ENCODE data around the gene ASMTL. TPM values are rescaled to one million over a fixed set of nuclear protein-coding genes. Genes with fewer than 3 reads are reported as not detected.
"Not testable (repeated sequence)": the region's sequence is repeated elsewhere in the genome, so short reads cannot be mapped to it uniquely, and the experiment has no call there.

The ASMTL gene
- total RNA-seq, 1 donor from 2014 or later = 33.1 TPM

GRCh38 chrX:1421433-1422134, 31.1 kb downstream of the ASMTL start:
- DNase-seq (ENCODE audit: missing footprints) = no peak
- intact Hi-C loops (cut with DNase I) = no loop called here
- no peak for ATAC-seq

DNA sequence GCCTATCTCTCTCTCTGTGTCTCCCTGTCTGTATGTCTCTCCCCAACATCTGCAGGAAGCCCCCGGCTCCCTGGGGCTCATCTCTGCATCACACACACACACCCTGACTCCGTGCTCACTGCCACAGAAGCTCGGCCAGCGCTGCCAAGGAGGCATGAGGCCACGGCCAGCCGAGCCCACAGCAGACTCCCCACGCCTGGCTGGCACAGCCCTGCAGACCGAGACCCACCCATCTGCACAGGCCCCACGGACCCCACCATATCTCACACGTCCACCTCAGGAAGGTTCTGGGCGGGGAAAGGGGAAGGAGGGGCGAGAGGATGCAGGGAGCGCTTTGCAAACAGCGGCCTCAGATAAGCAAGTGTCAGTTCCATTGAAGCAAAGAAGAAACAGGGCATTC, 32.3 kb downstream of the ASMTL start:
- intact Hi-C loops (cut with DNase I) = no loop called here
- DNase-seq (ENCODE audit: missing footprints) (no peak), ATAC-seq (peak; percentile 7)

- ATAC-seq (no peak), DNase-seq (ENCODE audit: missing footprints) (no peak)
- intact Hi-C loops (cut with DNase I) = no loop called here
These were observed 33.0 kb downstream of the ASMTL start for GRCh38 chrX:1419545-1420355.

GRCh38 chrX:1418901-1419544, 33.7 kb downstream of the ASMTL start:
- ATAC-seq (no peak), DNase-seq (ENCODE audit: missing footprints) (no peak)

DNA sequence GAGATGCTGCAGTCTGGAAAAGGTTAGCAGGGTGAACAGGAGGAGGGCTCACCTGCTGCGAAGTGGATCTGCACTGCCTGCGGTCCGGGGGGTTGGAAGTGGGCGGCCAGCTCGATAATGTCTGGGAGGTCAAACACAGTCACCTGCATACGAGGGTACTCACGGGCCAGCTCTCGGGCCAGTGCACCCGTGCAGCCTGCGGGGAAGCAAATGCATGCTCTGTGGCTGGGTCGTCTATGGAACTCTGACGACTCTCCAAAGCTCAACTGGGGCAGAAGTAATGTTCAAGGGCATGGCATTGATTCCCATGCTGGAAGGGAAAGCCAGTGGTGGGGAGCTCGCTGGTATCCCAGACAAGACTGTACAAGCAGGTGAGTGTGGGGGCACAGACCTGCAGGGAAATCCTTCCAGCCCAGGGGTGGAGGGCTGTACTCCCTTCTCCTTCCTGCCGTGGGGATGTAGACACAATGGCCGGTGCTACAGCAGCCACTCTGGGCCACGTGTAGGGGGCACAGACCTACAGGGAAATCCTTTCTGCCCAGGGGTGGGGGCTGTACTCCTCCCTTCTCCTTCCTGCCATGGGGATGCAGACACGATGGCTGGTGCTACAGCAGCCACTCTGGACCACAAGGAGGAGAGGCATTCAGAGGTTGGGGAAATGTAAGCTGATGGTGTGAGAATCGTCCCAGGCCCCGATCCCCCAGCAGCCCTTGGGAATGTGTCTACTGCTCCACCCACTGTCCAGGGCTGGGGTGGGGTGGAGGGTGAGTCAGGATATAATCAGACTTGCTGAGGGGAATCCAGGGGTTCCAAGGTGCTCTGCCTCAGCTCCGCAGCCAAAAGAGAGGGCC, 34.6 kb downstream of the ASMTL start:
- intact Hi-C loops (cut with DNase I) = no loop called here
- ATAC-seq (no peak), DNase-seq (ENCODE audit: missing footprints) (no peak)

More at GRCh38 chrX:1418901-1419544, 33.7 kb downstream of the ASMTL start:
- intact Hi-C loops (cut with DNase I) = no loop called here

DNA sequence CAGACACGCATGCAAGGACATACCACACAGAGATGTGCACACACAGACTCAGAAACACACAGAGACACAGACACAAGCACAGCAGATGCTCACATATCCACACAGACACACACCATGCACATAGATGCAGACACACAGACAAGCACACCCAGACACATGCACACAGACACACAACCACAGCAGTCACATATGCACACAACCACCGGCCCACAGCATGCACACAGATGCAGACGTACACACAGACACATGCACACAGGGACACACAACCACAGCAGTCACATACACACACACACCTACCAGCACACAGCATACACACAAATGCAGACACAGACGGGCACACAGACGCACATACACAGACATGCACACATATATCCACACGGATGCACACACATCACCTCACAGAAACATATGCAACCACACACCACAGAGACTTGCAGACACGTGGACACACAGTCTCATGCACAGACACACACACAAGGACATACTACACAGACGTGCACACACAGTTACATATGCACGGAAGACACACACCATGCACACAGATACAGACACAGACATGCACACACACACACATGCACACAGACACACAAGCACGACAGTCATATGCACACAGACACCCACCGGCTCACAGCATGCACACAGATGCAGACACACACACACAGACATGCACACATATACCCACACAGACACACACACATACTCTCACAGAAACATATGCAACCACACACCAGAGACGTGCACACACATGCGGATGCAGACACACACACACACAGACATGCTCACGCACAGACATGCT, 35.5 kb downstream of the ASMTL start:
- DNase-seq (ENCODE audit: missing footprints) (no peak), ATAC-seq (no peak)
- intact Hi-C loops (cut with DNase I) = no loop called here

DNA sequence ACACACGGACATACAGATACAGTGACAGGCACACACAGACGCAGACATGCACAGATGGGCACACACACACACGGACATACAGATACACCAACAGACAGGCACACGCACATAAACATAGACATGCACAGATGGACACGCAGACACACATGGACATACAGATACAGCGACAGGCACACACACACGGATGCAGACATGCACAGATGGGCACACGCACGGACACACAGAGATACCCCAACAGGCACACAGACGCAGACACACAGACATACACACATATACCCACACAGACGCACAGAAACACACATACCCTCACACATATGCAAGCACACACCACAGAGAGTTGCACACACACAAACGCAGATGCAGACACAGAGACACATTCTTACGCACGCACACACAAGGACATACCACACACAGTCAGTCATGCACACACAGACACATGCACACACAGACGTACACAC, 36.4 kb downstream of the ASMTL start:
- DNase-seq (ENCODE audit: missing footprints) (no peak), ATAC-seq (no peak)
- intact Hi-C loops (cut with DNase I) = no loop called here

- no peak for DNase-seq (ENCODE audit: missing footprints)
These were observed 40.1 kb downstream of the ASMTL start for GRCh38 chrX:1412551-1413161.

DNA sequence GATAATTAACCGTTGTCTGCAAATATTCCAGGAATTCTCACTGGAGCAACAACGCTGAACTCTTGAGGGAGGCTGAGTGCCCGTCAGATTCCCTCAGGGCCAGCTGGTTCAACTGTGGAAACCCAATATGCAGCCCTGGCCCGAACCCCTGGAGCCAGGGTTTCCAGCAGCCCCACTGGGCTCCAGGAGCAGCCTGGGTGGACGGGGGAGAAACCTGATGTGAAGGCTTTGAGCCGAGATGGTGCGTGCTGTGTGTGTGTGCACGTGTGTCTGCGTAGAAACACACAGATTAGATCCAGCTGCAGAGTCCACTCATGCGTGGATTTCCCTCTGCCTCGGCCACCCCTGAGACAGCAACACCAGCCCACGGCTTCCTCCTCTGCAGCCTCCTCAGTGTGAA, 41.4 kb downstream of the ASMTL start:
- ATAC-seq = no peak
- DNase-seq (ENCODE audit: missing footprints) = no peak
- intact Hi-C loops (cut with DNase I) = no loop called here

More at GRCh38 chrX:1412551-1413161, 40.1 kb downstream of the ASMTL start:
- intact Hi-C loops (cut with DNase I) = no loop called here
- ATAC-seq = no peak

DNA sequence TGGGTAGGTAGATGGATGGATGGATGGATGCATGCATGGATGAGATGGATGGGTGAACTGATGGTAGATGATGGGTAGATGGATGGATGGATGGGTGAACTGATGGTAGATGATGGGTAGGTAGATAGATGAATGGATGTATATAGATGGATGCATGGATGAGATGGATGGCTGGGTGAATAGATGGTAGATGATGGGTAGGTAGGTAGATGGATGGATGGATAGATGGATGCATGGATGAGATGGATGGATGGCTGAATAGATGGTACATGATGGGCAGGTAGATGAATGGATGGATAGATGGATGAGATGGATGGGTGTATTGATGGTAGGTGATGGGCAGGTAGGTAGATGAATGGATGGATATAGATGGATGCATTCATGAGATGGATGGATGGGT, 45.7 kb downstream of the ASMTL start:
- ATAC-seq (no peak), DNase-seq (ENCODE audit: missing footprints) (no peak)
- intact Hi-C loops (cut with DNase I) = no loop called here

DNA sequence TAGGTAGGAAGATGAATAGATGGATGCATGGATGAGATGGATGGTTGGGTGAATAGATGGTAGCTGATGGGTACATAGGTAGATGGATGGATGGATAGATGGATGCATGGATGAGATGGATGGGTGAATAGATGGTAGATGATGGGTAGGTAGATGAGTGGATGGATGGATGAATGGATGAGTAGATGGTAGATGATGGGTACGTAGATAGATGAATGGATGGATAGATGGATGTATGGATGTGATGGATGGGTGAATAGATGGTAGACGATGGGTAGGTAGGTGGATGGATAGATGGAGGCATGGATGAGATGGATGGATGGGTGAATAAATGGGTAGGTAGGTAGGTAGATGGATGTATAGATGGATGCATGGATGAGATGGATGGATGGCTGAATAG, 46.9 kb downstream of the ASMTL start:
- DNase-seq (ENCODE audit: missing footprints); ATAC-seq; intact Hi-C loops (cut with DNase I): not testable (repeated sequence)

DNA sequence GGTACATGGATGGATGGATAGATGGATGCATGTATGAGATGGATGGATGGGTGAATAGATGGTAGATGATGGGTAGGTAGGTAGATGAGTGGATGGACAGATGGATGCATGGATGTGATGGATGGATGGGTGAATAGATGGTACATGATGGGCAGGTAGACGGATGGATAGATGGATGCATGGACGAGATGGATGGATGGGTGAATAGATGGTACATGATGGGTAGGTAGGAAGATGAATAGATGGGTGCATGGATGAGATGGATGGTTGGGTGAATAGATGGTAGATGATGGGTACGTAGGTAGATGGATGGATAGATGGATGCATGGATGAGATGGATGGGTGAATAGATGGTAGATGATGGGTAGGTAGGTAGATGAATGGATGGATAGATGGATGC, 48.8 kb downstream of the ASMTL start:
- DNase-seq (ENCODE audit: missing footprints); intact Hi-C loops (cut with DNase I); ATAC-seq: not testable (repeated sequence)

DNA sequence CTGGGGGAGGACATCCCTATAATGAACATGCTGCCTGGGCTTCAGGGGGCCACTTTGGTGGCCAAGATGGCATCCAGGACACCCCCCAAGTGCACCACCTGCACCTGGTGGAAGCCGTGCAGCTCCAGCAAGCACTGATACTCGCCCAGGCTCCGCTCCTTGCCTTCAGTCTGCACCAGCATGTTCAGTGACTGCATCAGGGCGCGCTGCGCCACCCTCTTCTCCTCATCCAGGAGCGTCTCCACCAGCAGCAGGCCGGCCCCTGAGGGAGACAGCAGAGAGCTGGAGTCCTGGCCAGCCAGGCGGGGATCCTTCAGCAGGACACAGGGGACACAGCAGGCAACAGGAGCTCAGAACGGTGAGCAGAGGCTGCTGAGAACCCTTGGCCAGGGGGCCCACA, 49.5 kb downstream of the ASMTL start:
- DNase-seq (ENCODE audit: missing footprints) = no peak

DNA sequence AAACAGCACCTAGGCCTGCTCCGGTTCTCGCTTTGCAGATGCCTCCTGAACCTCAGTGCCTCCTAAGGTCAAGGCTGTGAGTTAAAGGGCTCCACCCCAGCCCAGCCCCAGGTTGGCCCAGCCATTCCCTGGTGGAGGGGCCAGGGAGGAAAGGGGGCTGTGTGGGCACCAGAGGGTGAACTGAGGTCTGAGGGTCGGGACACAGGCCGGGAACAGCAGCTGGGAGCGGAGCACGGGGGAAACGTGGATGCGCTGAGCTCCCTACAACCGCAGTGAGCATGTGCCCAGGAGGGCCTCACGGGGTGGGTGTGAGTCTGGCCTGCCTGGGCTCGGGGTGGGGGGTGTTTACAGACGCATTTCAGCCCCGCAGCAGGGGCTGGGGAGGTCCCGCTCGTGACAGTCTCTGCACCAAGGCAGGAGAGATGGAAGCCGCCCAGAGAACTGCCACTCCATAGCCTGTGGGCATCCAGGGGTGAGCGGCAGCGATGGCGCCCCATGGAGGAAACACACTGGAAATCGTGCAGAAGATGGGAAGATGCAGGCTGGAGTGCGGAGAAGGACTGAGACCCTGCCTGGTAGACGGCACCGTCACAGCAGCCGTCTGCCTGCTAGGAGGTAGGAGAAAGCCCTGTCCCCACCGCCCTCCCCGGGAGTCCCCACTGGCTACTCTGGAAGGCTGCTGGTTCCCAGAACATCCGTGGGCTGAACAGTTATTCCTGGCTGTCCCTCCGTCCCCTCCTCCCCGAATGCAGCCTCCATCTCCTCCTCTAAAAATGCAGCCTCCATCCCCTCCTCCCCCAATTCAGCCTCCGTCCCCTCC, 50.9 kb downstream of the ASMTL start:
- DNase-seq (ENCODE audit: missing footprints) (no peak), ATAC-seq (peak; percentile 10)
- intact Hi-C loops (cut with DNase I) = no loop called here

More for the DNA sequence above, 49.5 kb downstream of the ASMTL start:
- intact Hi-C loops (cut with DNase I) = no loop called here
- no peak for ATAC-seq

DNA sequence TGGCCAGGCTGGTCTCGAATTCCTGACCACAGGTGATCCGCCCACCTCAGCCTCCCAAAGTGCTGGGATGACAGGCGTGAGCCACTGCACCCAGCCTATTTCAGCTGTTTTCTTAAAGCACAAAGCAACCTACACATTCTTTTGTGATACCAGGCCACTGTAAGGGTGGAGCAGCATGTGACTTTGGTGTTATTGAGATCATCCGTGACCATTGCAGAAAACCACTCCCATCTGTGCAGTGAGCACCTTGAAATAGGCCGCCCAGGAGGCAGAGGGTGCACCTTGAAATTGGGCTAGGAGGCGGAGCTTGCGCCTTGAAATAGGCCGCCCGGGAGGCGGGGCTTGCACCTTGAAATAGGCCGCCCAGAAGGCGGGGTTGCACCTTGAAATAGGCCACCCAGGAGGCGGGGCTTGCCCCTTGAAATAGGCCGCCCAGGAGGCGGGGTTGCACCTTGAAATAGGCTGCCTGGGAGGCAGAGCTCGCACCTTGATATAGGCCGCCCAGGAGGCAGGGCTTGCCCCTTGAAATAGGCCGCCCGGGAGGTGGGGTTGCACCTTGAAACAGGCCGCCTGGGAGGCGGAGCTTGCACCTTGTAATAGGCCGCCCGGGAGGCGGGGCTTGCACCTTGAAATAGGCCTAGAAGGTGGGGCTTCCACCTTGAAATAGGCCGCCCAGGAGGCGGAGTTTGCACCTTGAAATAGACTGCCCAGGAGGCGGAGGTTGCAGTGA, 51.8 kb downstream of the ASMTL start:
- ATAC-seq (no peak), DNase-seq (ENCODE audit: missing footprints) (no peak)
- intact Hi-C loops (cut with DNase I) = no loop called here

GRCh38 chrX:1400049-1400448, 52.7 kb downstream of the ASMTL start:
- ATAC-seq = no peak
- intact Hi-C loops (cut with DNase I) = no loop called here
- no peak for DNase-seq (ENCODE audit: missing footprints)

All from Right ventricle myocardium inferior (tissue), 1 donor.